Stimulated activated CD4-positive, alpha-beta T cell treated with anti-CD3 and anti-CD28 coated beads, Interleukin-1b, Interleukin-23, amount 100 ng/mL, for 1 hour (primary cell): ENCODE measurements around the gene MAP3K7CL.
"Not testable (repeated sequence)": the region's sequence is repeated elsewhere in the genome, so short reads cannot be mapped to it uniquely, and the experiment has no call there.

Experiments used
- DNase-seq, 2 donors: peaks; one replicate each; pipeline ENCODE4 v3.0.0-alpha.2; 2020; ENCODE audit warnings: low read depth in 2 of 2

MAP3K7CL gene

DNA sequence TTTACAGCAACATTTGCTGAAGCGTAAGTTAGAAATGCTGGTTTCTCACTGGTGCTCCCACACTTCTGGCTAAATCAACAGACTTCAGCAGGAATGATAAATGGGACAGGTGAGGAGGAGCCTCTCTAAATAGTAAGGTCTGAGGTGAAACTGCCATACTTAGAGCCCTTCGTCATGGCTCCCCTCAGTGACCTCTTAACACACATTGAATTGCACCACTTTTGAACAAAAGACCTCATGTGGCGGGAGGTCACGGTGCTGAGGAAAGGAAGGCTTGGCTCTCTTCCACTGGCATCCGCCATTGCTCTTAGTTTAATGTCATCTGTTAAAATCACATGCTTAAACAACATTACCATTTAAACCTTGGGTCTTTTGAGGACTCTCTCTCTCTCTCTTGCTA is 3.4 kb downstream of the MAP3K7CL start:
- DNase-seq, result no peak

- DNase-seq, result no peak
Observed at GRCh38 chr21:29135481-29135880, 5.0 kb downstream of the MAP3K7CL start.

DNA sequence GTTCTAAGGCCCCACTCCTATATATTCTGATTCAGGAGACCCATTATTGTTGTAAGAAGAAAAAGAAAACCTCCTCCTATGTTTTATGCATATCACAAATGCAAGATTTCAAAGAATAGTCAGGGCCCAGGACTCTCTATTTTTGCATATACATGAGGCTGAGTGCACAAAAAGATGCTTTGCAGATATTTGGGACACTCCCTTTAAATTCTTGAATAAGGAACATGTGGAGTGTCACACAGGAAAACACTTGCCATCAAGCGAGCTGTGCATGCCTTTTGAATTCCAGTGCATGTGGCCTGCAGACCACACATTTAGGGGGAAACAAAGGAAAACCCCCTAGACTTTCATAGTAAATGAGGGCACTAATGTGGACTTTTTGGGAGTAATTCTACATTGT is 5.6 kb downstream of the MAP3K7CL start:
- no peak for DNase-seq

DNA sequence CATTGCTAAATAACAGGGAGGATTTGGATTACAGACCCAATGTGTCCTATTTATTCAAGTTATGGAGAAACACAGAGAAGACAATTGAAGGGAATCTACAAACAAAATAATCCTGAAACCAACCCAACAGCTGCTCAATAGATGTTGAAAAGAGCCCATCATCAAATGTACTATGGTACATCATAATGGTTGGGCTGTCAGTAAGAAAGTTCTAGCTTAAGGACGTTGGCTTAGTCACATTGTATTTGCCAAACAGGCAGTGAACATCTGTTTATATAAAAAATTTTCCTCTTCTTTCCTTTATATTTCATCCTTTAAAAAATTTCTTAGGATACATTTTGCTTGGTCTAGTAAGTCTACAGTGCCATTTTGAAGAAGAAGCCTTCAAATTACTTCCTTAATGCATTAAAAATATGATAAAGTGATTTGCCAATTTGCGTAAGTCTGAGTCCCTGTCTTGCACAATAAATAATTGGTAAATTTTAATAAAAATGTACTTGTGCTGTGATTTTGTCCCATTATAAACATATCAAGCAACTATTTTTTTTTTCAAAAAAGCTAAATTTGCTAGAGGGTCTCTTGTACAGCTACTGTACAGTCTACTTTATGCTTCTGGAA is 14.4 kb downstream of the MAP3K7CL start:
- no peak for DNase-seq

DNA sequence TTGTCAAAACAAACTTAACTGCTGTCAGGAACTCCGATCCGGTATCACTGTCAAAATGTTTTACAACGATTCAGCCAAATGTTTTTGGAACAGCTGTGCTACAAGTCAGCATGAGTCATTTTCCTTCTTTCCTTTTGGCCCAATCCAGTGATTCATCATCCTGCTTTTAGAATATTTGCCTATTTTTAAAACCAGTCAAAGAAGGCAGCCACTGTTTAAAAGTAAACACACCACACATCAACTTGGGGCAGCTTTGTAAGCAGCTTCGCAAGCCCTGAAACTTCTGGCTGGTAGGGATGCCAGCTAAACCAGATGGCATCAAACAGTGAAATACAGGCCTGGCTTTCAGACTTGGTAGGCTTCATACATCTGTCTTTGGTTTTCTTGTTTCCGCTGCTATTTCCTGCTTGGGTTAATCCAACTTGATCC is 14.9 kb downstream of the MAP3K7CL start:
- no peak for DNase-seq

- no peak for DNase-seq
Observed at GRCh38 chr21:29145852-29146453, 15.5 kb downstream of the MAP3K7CL start.

DNA sequence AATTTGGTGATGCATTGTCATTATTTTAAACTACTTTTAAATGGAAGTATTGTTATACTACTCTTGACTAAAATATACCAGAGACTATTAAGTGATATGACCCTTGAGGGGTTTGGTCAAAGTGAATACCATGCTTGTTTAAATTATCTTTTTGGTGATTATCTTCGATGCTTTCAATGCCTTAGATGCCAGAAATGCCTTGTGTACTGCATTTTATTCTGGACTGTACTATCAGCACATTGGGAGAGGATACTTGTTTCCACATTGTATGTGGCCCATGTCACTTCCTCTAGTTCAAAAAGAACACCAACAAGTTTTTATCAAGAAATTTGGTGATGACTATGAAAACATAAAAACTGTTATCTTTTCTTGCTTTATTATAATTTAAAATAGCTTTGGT is 16.3 kb downstream of the MAP3K7CL start:
- no peak for DNase-seq

- no peak for DNase-seq
Observed at GRCh38 chr21:29148530-29148929, 18.1 kb downstream of the MAP3K7CL start.

DNA sequence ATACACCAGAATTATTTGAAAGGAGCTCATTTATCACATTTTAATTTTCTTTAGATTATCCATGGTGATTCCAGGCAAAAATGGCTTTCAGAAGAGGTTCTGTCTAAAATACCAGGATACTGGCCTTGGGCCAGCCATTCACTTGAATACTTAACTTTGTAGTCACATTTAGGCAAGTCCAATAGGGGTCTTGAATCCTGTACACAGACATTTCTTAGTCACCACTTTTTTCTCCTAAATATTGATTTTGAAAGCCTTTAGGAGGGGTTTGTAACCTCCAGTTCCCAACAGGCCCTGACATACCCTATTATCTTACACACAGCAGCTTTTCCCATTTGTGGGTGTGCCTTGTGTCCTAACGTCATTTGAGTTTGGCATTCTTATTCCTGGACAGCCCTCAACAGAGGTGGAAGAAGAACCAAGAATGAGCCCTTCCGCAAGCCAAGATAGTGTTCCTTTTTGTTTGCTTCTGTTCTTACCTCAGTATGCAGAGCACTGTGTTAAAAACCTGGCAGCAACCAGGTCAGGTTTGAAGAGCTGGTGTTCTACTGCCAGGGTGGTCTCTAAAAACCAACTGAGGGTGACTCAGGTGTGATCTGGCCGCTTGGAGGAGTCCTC is 19.5 kb downstream of the MAP3K7CL start:
- no peak for DNase-seq

- no peak for DNase-seq
Observed at GRCh38 chr21:29151931-29152330, 21.5 kb downstream of the MAP3K7CL start.

DNA sequence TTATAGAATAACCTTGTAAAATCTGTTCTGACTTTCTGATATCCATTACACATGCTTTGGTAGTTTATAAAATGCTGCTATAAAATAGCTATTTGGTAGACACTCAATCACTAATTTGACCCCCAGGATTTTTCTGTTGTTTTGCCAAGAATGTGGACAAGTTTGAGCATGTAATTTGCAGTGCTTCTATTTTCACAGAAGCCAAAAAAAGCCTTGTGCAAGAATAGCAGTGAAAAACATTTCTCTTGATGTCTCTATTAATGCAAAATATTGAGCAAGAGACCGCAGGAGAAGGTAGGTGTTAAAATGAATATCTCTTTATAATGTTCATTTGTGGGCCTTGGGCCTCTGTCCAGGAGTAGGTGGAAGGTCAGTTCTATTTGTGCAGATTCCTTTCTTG is 22.5 kb downstream of the MAP3K7CL start:
- DNase-seq, result no peak

DNA sequence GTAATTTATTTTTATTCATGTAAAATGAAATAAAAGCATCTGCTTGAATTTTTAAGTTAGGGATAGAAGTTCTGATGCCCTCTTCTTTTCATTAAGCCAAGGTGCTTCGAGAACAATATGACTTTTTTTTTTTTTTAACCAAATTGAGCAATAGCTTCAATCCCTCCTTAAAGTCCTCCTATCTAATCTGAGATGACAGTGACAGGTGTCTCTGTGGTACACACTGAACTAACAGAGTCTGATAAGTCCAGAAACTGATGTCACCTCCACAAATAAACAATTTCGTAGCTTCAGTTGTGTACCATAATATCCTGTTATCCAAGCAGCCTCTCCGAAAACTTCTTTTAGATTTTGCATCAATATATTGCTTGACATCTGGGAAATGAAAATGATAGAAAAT is 23.8 kb downstream of the MAP3K7CL start:
- DNase-seq, result no peak

DNA sequence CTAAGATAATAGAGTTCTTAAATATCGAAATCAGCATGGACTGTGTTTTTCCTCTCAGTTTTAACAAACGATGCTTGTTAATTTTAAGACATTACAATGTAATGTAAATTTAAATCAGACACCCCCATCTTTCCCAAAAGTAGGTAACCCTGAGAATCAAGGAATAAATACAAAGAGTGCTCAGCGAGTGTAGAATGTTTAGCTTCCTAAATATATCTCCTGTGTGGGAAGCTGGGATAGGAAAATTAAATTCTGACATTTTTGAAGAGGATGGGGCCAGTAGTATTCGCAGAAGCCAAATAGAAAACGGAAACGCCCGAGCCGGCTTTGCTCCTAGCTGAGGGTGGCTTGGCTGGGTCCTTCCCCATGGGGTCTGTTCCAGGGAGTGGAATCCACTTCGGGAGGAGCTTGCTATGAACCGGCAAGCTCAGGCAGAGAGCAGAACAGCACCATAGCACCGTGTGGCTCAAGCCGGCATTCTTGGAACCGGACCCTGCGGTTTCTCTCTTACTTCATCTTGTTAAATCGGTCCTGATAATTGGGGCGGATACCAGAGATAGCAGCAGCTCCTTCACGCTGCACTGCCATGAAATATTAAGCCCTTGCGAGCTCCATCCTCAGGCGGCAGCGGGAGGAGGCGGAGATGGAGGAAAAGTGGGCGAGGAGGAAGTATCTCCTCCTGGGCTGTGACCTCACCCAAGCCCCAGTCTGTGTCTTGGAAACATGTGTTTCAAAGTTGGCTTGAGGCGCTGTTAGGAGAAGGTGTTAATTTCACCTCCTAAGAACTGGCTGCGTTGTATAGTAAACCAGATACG is 24.9 kb downstream of the MAP3K7CL start:
- no peak for DNase-seq

GRCh38 chr21:29155933-29156260 is 25.5 kb downstream of the MAP3K7CL start:
- no peak for DNase-seq

DNA sequence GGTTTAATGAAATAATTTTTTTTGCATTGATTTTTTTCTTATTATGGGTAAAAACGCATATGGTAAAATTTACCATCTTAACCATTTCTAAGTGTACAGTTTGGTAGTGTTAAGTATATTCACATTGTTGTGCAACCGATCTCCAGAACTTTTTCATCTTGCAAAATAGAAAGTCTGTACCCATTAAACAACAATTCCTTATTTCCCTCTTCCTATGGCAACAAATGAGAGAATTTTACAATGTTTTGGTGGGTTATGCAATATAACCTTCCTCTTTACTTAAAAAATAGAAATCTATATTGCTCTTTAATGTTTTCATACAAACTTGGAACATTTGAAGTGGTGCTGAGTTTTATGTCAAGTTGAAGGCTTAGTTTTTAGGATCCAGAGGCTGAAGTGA is 26.6 kb downstream of the MAP3K7CL start:
- DNase-seq, result no peak

DNA sequence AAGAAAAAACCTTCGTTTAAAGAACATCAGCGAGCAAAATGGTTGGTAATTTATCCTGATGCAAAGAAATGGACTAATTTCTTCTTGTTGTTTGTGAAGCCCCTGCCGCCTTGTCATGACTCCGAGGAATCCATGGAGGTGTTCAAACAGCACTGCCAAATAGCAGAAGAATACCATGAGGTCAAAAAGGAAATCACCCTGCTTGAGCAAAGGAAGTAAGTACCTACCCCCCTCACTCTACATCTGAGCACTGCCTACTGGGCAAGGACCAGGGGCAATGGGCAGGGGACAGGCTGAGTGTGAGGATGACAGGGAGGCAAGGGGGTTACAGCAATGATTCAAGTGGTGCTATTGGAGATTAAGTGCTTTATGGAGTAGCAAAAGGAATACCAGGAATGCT is 29.4 kb downstream of the MAP3K7CL start:
- no peak for DNase-seq

GRCh38 chr21:29162825-29163224 is 32.4 kb downstream of the MAP3K7CL start:
- DNase-seq, result not testable (repeated sequence)

DNA sequence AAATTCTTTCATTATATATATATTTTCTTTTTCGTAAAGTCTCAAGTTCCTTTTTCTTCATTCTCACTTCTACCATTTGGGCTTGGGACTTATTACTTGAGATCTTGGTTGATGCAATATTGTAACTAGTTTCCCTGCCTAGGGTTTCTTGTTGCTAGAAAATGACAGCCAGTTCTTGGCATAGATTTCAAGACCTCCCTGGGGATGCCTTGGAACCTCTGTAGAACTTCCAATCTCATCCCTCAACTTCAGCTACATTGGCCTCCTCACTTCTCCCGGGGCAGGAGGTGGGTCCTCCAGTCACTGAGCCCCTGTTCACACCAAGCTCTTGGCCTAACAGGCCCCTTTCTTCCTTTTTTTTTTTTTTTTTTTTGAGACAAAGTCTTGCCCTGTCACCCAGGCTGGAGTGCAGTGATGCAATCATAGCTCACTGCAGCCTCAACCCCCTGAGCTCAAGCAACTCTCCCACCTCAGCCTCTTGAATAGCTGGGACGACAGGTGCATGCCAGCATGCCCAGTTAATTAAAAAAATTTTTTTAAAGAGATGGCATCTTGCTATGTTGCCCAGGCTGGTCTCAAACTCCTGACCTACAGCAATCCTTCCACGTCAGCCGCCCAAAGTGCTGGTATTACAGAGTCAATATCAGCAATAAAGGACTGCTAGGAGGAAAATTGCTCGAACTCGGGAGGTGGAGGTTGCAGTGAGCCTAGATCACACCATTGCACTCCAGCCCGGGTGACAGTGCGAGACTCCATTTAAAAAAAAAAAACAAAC is 33.1 kb downstream of the MAP3K7CL start:
- DNase-seq, result no peak

DNA sequence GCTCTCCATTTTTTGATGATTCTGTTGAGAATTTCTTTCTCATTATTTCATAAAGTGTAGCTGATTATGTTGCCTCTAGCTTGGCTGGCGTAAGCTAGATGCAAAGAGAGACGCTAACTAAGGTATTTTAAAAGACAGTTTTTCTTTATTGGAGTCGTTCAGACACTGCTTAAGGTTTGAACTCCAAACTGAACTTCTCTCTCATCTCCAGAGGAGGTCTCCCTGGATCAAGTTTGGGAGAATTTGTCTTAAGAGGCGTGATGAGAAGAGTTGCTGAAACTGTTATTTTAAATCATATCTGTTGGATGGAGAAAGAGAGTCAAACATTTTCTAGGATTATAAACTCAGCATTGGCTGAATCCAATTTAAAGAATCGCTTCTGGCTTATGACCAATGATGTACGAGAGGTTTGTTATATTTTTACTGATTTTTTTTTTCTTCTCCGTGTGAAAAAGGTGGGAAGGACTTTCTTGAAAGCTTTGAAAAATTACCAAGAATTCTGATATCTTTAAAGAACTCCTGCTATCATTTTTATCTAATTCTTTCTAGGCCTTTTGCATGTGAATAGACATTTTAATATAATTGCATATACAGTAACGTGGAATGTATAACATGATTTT is 34.0 kb downstream of the MAP3K7CL start:
- no peak for DNase-seq

GRCh38 chr21:29166323-29166722 is 35.9 kb downstream of the MAP3K7CL start:
- DNase-seq, result no peak

GRCh38 chr21:29166853-29167252 is 36.4 kb downstream of the MAP3K7CL start:
- DNase-seq, result no peak

DNA sequence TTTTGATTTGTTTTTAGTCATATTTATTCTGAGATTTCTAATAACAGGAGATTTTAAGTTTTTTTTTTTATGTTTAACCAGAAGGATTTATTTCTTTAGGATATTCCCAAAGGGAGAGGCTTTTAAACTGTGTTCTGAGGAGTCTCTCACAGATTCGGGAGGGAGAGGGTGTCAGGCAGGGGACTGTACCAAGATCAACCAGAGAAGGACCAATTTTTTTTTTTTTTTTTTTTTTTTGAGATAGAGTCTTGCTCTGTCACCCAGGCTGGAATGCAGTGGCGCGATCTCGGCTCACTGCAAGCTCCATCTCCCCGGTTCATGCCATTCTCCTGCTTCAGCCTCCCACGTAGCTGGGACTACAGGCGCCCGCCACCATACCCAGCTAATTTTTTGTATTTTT is 37.0 kb downstream of the MAP3K7CL start:
- DNase-seq, result not testable (repeated sequence)
